ENCODE results near the gene HS6ST3.

Gene HS6ST3

DNA sequence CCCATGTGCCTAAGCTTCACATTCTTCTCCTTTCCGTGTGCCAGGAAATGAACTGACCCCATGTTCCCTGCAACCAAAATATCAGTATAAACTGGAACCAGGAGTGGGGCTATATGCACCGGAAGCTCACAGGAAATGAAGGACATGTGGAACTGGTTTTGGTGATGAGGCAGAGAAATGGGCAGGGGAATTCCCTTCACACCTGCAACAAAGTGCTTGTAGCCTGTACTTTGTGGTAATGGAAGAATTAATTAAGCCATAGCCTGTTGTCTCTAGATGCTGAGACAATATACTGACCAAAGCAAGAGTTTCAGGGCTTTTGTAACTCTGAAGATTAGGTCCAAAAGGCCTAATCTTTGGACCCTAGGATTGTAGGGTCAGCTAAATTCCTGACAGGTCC is 21.2 kb upstream of the HS6ST3 start:
- no peak overlapping the region for H3K4me3 ChIP-seq (ENCODE audit: low read depth, low read length)
- H3K9me3 ChIP-seq (ENCODE audit: control insufficient read depth, insufficient read depth, low read depth, low read length): no peaks in the 10 kb centered on the region
- no peaks in the 10 kb centered on the region for H3K36me3 ChIP-seq (ENCODE audit: control insufficient read depth, insufficient read depth, low read length)
- H3K4me1 ChIP-seq (ENCODE audit: control insufficient read depth, insufficient read depth, low read length): no peaks in the 10 kb centered on the region
- H3K27me3 ChIP-seq (ENCODE audit: control insufficient read depth, insufficient read depth, low read length): no peaks in the 10 kb centered on the region; the same call in 1 of the 2 replicates
- H3K27ac ChIP-seq (ENCODE audit: low read depth, low read length): no peak overlapping the region
- H3K9ac ChIP-seq (ENCODE audit: low read length): no peak overlapping the region

- H3K9me3 ChIP-seq (ENCODE audit: control insufficient read depth, insufficient read depth, low read depth, low read length): no peaks in the 10 kb centered on the region
- H3K27ac ChIP-seq (ENCODE audit: low read depth, low read length): no peak overlapping the region
- H3K36me3 ChIP-seq (ENCODE audit: control insufficient read depth, insufficient read depth, low read length): no peaks in the 10 kb centered on the region
- H3K4me3 ChIP-seq (ENCODE audit: low read depth, low read length): no peak overlapping the region
- no peak overlapping the region for H3K9ac ChIP-seq (ENCODE audit: low read length)
- no peaks in the 10 kb centered on the region for H3K4me1 ChIP-seq (ENCODE audit: control insufficient read depth, insufficient read depth, low read length)
- no peaks in the 10 kb centered on the region for H3K27me3 ChIP-seq (ENCODE audit: control insufficient read depth, insufficient read depth, low read length)
Measured at GRCh38 chr13:96071504-96071903, 18.4 kb upstream of the HS6ST3 start.

DNA sequence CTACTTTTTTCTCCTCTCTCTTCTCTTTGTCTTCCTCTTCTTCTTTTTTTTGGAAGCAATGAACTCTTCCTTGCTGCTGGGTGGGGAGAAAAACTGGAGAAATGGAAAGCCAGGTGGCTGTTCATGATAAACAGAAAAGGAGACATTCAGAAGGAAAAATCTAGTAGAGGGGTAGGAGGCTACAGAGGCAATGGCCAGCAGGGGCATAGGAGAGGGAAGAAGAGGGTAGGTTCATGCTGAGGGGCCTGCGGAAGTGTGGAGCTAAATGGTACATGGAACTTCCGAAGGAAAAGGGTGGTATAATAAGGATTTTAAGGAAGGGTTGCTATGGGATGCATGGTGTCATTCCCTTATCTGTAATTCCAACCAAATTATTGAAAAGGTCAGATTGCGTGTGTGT is 17.5 kb upstream of the HS6ST3 start:
- Histone ChIP-seq H3K9me3 (ENCODE audit: control insufficient read depth, insufficient read depth, low read depth, low read length) (no peaks in the 10 kb centered on the region), H3K4me1 (ENCODE audit: control insufficient read depth, insufficient read depth, low read length) (no peaks in the 10 kb centered on the region), H3K27ac (ENCODE audit: low read depth, low read length) (no peak overlapping the region), H3K36me3 (ENCODE audit: control insufficient read depth, insufficient read depth, low read length) (no peaks in the 10 kb centered on the region), H3K9ac (ENCODE audit: low read length) (no peak overlapping the region), H3K4me3 (ENCODE audit: low read depth, low read length) (no peak overlapping the region), H3K27me3 (ENCODE audit: control insufficient read depth, insufficient read depth, low read length) (no peaks in the 10 kb centered on the region)

DNA sequence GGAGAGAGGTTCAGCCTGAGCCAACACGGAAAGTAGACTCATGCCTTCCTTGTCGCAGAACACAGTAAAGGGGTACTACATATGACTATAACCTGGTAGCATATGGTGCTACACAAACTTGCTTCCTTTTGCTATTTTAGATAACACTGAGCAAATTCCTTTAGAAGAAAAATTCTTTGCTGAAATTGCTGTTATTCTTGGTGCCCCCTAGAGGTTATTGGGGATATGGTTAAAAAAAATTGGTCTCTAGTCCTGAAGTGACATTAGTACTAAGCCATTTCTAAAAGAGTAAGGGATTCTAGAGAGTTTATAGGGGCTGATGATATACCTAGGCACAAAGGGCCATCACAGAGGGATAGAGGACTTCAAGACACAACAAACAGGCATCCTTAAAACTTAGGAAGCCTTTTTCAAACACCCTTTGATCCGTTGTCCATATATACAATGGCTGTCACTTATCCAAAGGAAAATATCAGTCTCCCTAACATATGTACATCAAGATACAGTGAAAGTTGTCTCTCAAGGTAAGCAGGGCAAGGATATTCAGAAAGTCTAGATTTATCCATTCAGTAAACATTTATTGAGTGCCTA is 13.9 kb upstream of the HS6ST3 start:
- Histone ChIP-seq H3K4me1 (ENCODE audit: control insufficient read depth, insufficient read depth, low read length) (no peaks in the 10 kb centered on the region), H3K4me3 (ENCODE audit: low read depth, low read length) (no peak overlapping the region), H3K27ac (ENCODE audit: low read depth, low read length) (no peak overlapping the region), H3K9ac (ENCODE audit: low read length) (no peak overlapping the region), H3K9me3 (ENCODE audit: control insufficient read depth, insufficient read depth, low read depth, low read length) (no peaks in the 10 kb centered on the region), H3K27me3 (ENCODE audit: control insufficient read depth, insufficient read depth, low read length) (no peaks in the 10 kb centered on the region), H3K36me3 (ENCODE audit: control insufficient read depth, insufficient read depth, low read length) (no peaks in the 10 kb centered on the region)

- no peak overlapping the region for H3K4me3 ChIP-seq (ENCODE audit: low read depth, low read length)
- no peaks in the 10 kb centered on the region for H3K27me3 ChIP-seq (ENCODE audit: control insufficient read depth, insufficient read depth, low read length)
Measured at GRCh38 chr13:96080676-96081075, 9.2 kb upstream of the HS6ST3 start.

DNA sequence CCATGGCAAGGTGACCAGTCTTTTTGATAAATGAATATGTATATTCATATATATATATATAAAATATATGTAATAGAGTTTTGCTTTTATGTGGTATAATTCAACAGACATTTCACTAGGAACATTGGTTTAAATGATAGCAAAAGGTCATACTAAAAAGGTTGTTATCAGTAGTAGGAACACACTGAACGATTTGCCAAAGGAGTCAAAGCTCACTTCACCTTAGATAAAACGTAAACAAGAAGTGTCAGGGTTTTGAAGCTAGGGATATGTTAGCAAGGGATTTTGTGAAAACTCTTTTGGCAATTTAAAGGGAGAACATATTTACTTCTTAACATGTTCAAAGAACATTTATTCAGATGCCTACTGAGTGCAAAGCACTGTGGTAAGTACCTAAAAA is 8.0 kb upstream of the HS6ST3 start:
- H3K27ac ChIP-seq (ENCODE audit: low read depth, low read length): no peak overlapping the region
- no peak overlapping the region for H3K9ac ChIP-seq (ENCODE audit: low read length)
- H3K4me1 ChIP-seq (ENCODE audit: control insufficient read depth, insufficient read depth, low read length): peaks cover 7% of the 10 kb centered on the region; the same call in 1 of the 2 replicates
- no peaks in the 10 kb centered on the region for H3K36me3 ChIP-seq (ENCODE audit: control insufficient read depth, insufficient read depth, low read length)
- no peaks in the 10 kb centered on the region for H3K9me3 ChIP-seq (ENCODE audit: control insufficient read depth, insufficient read depth, low read depth, low read length)
- H3K4me3 ChIP-seq (ENCODE audit: low read depth, low read length): no peak overlapping the region
- H3K27me3 ChIP-seq (ENCODE audit: control insufficient read depth, insufficient read depth, low read length): peaks cover under 1% of the 10 kb centered on the region

More at GRCh38 chr13:96080676-96081075, 9.2 kb upstream of the HS6ST3 start:
- Histone ChIP-seq H3K9ac (ENCODE audit: low read length) (no peak overlapping the region), H3K4me1 (ENCODE audit: control insufficient read depth, insufficient read depth, low read length) (peaks cover 7% of the 10 kb centered on the region; the same call in 1 of the 2 replicates), H3K27ac (ENCODE audit: low read depth, low read length) (no peak overlapping the region), H3K36me3 (ENCODE audit: control insufficient read depth, insufficient read depth, low read length) (no peaks in the 10 kb centered on the region), H3K9me3 (ENCODE audit: control insufficient read depth, insufficient read depth, low read depth, low read length) (no peaks in the 10 kb centered on the region)

GRCh38 chr13:96082640-96083039 is 7.3 kb upstream of the HS6ST3 start:
- H3K9me3 ChIP-seq (ENCODE audit: control insufficient read depth, insufficient read depth, low read depth, low read length): no peaks in the 10 kb centered on the region
- no peak overlapping the region for H3K4me3 ChIP-seq (ENCODE audit: low read depth, low read length)
- H3K27ac ChIP-seq (ENCODE audit: low read depth, low read length): no peak overlapping the region
- H3K4me1 ChIP-seq (ENCODE audit: control insufficient read depth, insufficient read depth, low read length): peaks cover 7% of the 10 kb centered on the region; the same call in 1 of the 2 replicates
- no peak overlapping the region for H3K9ac ChIP-seq (ENCODE audit: low read length)
- no peaks in the 10 kb centered on the region for H3K36me3 ChIP-seq (ENCODE audit: control insufficient read depth, insufficient read depth, low read length)
- H3K27me3 ChIP-seq (ENCODE audit: control insufficient read depth, insufficient read depth, low read length): peaks cover 8% of the 10 kb centered on the region

GRCh38 chr13:96086736-96087135 is 3.2 kb upstream of the HS6ST3 start:
- Histone ChIP-seq H3K9ac (ENCODE audit: low read length) (no peak overlapping the region), H3K4me3 (ENCODE audit: low read depth, low read length) (no peak overlapping the region), H3K27ac (ENCODE audit: low read depth, low read length) (no peak overlapping the region), H3K9me3 (ENCODE audit: control insufficient read depth, insufficient read depth, low read depth, low read length) (no peaks in the 10 kb centered on the region), H3K27me3 (ENCODE audit: control insufficient read depth, insufficient read depth, low read length) (peaks cover 46% of the 10 kb centered on the region), H3K36me3 (ENCODE audit: control insufficient read depth, insufficient read depth, low read length) (no peaks in the 10 kb centered on the region), H3K4me1 (ENCODE audit: control insufficient read depth, insufficient read depth, low read length) (peaks cover 7% of the 10 kb centered on the region; the same call in 1 of the 2 replicates)

GRCh38 chr13:96089139-96089538 is 768 bp upstream of the HS6ST3 start:
- peak overlapping the region; percentile 68; the same call in 1 of the 2 replicates for H3K4me3 ChIP-seq (ENCODE audit: low read depth, low read length)

DNA sequence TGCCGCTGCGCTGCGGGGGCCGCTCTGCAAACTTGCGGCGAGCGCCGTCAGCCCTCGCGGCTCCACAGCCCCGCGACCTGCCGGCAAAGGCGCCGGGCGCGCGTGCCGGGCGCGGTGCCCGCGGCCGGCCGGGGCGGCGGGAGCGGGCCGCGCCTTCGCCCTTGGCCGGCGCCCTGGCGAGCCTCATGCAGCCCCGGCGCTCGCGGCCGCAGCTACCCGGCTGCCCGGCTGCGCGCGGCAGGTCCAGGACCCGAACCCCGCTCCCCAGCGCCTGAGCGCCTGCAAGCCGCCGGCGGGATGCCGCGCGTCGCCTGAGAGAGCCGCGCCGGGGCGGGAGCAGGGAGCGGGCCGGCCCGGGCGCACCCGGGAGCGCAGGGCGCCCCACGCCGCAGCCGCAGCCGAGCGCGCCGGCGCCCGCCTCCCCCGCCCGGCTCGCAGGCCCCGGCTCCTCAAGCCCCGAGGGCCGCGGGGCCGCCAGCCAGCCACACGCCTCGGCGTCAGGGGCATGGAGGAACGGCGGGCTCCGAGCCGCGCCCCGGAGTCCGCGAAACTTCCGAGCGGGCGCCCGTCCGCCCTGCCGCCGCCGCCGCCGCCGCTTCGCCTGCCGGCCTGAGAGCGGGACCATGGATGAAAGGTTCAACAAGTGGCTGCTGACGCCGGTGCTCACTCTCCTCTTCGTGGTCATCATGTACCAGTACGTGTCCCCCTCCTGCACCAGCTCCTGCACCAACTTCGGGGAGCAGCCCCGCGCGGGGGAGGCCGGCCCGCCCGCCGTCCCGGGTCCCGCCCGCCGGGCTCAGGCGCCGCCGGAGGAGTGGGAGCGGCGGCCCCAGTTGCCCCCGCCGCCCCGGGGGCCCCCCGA is 564 bp downstream of the HS6ST3 start:
- Histone ChIP-seq H3K9me3 (ENCODE audit: control insufficient read depth, insufficient read depth, low read depth, low read length) (no peaks in the 10 kb centered on the region), H3K27ac (ENCODE audit: low read depth, low read length) (no peak overlapping the region), H3K4me3 (ENCODE audit: low read depth, low read length) (peak overlapping the region; percentile 68), H3K27me3 (ENCODE audit: control insufficient read depth, insufficient read depth, low read length) (peaks cover 82% of the 10 kb centered on the region), H3K36me3 (ENCODE audit: control insufficient read depth, insufficient read depth, low read length) (no peaks in the 10 kb centered on the region), H3K4me1 (ENCODE audit: control insufficient read depth, insufficient read depth, low read length) (peaks cover 4% of the 10 kb centered on the region; the same call in 1 of the 2 replicates), H3K9ac (ENCODE audit: low read length) (no peak overlapping the region)

More at GRCh38 chr13:96089139-96089538, 768 bp upstream of the HS6ST3 start:
- Histone ChIP-seq H3K4me1 (ENCODE audit: control insufficient read depth, insufficient read depth, low read length) (peaks cover 11% of the 10 kb centered on the region; the same call in 1 of the 2 replicates), H3K36me3 (ENCODE audit: control insufficient read depth, insufficient read depth, low read length) (no peaks in the 10 kb centered on the region), H3K27ac (ENCODE audit: low read depth, low read length) (no peak overlapping the region), H3K9ac (ENCODE audit: low read length) (no peak overlapping the region), H3K9me3 (ENCODE audit: control insufficient read depth, insufficient read depth, low read depth, low read length) (no peaks in the 10 kb centered on the region), H3K27me3 (ENCODE audit: control insufficient read depth, insufficient read depth, low read length) (peaks cover 70% of the 10 kb centered on the region)

Data from HUES6 (cell line).